ENCODE data around the gene NFIA.

Gene NFIA

GRCh38 chr1:61259379-61260148 lies 177.2 kb downstream of the NFIA start:
- H3K4me3 ChIP-seq (ENCODE audit: severe bottlenecking), result no peak overlapping the region
- H3K9me3 ChIP-seq (ENCODE audit: severe bottlenecking), result no peaks in the 10 kb centered on the region
- H3K27me3 ChIP-seq (ENCODE audit: insufficient read depth, poor library complexity, severe bottlenecking), result no peaks in the 10 kb centered on the region
- DNase-seq (ENCODE audit: low spot score) (no peak), ATAC-seq (ENCODE audit: low read depth) (no peak)
- H3K36me3 ChIP-seq (ENCODE audit: low read depth), result no peaks in the 10 kb centered on the region
- H3K27ac ChIP-seq (ENCODE audit: poor library complexity, severe bottlenecking), result no peak overlapping the region
- TF ChIP-seq CTCF (IDR thresholded peaks at IDR 0.05; ENCODE audit: poor library complexity, severe bottlenecking), result no peak
- H3K4me1 ChIP-seq (ENCODE audit: insufficient read depth, poor library complexity, severe bottlenecking), result peaks cover 8% of the 10 kb centered on the region

- Histone ChIP-seq H3K36me3 (ENCODE audit: low read depth) (no peaks in the 10 kb centered on the region), H3K27ac (ENCODE audit: poor library complexity, severe bottlenecking) (no peak overlapping the region), H3K4me1 (ENCODE audit: insufficient read depth, poor library complexity, severe bottlenecking) (peaks cover 2% of the 10 kb centered on the region), H3K4me3 (ENCODE audit: severe bottlenecking) (no peak overlapping the region), H3K9me3 (ENCODE audit: severe bottlenecking) (no peaks in the 10 kb centered on the region), H3K27me3 (ENCODE audit: insufficient read depth, poor library complexity, severe bottlenecking) (no peaks in the 10 kb centered on the region)
- DNase-seq (ENCODE audit: low spot score) (no peak), ATAC-seq (ENCODE audit: low read depth) (no peak)
- TF ChIP-seq CTCF (IDR thresholded peaks at IDR 0.05; ENCODE audit: poor library complexity, severe bottlenecking), result no peak
Measured at GRCh38 chr1:61260171-61260570, 177.8 kb downstream of the NFIA start.

- H3K9me3 ChIP-seq (ENCODE audit: severe bottlenecking), result no peaks in the 10 kb centered on the region
- TF ChIP-seq CTCF (IDR thresholded peaks at IDR 0.05; ENCODE audit: poor library complexity, severe bottlenecking), result no peak
- H3K27ac ChIP-seq (ENCODE audit: poor library complexity, severe bottlenecking), result no peak overlapping the region
- ATAC-seq (ENCODE audit: low read depth) (no peak), DNase-seq (ENCODE audit: low spot score) (no peak)
- H3K4me1 ChIP-seq (ENCODE audit: insufficient read depth, poor library complexity, severe bottlenecking), result peaks cover 6% of the 10 kb centered on the region
- H3K4me3 ChIP-seq (ENCODE audit: severe bottlenecking), result no peak overlapping the region
- H3K36me3 ChIP-seq (ENCODE audit: low read depth), result no peaks in the 10 kb centered on the region
- H3K27me3 ChIP-seq (ENCODE audit: insufficient read depth, poor library complexity, severe bottlenecking), result no peaks in the 10 kb centered on the region
Measured at GRCh38 chr1:61261595-61261994, 179.2 kb downstream of the NFIA start.

GRCh38 chr1:61263905-61264824 lies 181.8 kb downstream of the NFIA start:
- ATAC-seq (ENCODE audit: low read depth), result no peak

More at GRCh38 chr1:61263905-61264824, 181.8 kb downstream of the NFIA start:
- peaks cover 8% of the 10 kb centered on the region for H3K4me1 ChIP-seq (ENCODE audit: insufficient read depth, poor library complexity, severe bottlenecking)
- H3K9me3 ChIP-seq (ENCODE audit: severe bottlenecking), result no peaks in the 10 kb centered on the region
- no peaks in the 10 kb centered on the region for H3K36me3 ChIP-seq (ENCODE audit: low read depth)
- H3K4me3 ChIP-seq (ENCODE audit: severe bottlenecking), result no peak overlapping the region
- H3K27me3 ChIP-seq (ENCODE audit: insufficient read depth, poor library complexity, severe bottlenecking), result no peaks in the 10 kb centered on the region
- no peak for DNase-seq (ENCODE audit: low spot score)
- H3K27ac ChIP-seq (ENCODE audit: poor library complexity, severe bottlenecking), result no peak overlapping the region
- TF ChIP-seq CTCF (IDR thresholded peaks at IDR 0.05; ENCODE audit: poor library complexity, severe bottlenecking), result no peak

Data from RWPE2 (cell line).